Neuron (in vitro differentiated cells): Measurements from ENCODE around the gene OBSL1.

Source experiments
- H2AFZ ChIP-seq: one replicate; pipeline ENCODE4 v1.6.1; 2013; ENCODE audit warnings: low read depth, mild to moderate bottlenecking, inconsistent platforms, low read length, moderate library complexity
- H3K27me3 ChIP-seq: one replicate; pipeline ENCODE4 v1.6.1; 2013; ENCODE audit warnings: low read length; ENCODE audit not compliant: insufficient read depth
- H3K36me3 ChIP-seq: one replicate; pipeline ENCODE4 v1.6.1; 2013; ENCODE audit warnings: low read length; ENCODE audit not compliant: insufficient read depth
- H3K4me1 ChIP-seq: one replicate; pipeline ENCODE4 v1.6.1; 2013; ENCODE audit warnings: low read length; ENCODE audit not compliant: insufficient read depth
- H3K4me3 ChIP-seq: 2 replicates; pipeline ENCODE4 v1.5.1; 2013; ENCODE audit warnings: mild to moderate bottlenecking, low read length, moderate library complexity
- H3K9me3 ChIP-seq: one replicate; pipeline ENCODE4 v1.6.1; 2013; ENCODE audit warnings: low read length

The OBSL1 gene

DNA sequence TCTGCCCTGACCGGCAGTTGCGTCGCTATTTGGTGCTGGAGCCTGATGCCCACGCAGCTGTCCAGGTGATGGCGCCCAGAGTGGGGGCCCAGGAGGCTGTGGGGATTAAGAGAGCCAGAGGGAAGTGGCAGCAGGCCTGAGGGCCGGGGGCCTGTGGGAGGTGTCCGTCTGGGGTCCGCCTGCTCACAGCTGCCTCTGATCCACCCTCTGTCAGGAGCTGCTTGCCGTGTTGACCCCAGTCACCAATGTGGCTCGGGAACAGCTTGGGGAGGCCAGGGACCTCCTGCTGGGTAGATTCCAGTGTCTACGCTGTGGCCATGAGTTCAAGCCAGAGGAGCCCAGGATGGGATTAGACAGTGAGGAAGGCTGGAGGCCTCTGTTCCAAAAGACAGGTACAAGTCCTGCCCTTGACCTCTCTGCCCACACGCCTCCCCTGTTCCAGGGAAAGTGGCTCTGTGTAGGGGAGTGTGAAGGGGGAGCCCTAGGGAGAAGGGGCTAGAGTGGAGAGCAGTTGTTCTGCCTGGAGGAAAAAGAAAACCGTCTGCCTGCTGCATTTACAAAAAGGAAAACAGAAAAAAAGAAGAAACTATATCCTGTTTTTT lies 37.9 kb upstream of the OBSL1 start:
- Histone ChIP-seq H3K27me3 (no peaks in the 10 kb centered on the region), H3K9me3 (no peaks in the 10 kb centered on the region), H3K36me3 (peaks cover 46% of the 10 kb centered on the region), H3K4me3 (no peak overlapping the region), H2AFZ (no peak overlapping the region), H3K4me1 (no peaks in the 10 kb centered on the region)

- H3K4me1 ChIP-seq: no peaks in the 10 kb centered on the region
- no peaks in the 10 kb centered on the region for H3K9me3 ChIP-seq
- H3K27me3 ChIP-seq: no peaks in the 10 kb centered on the region
- H3K4me3 ChIP-seq: no peak overlapping the region
- peaks cover 45% of the 10 kb centered on the region for H3K36me3 ChIP-seq
- no peak overlapping the region for H2AFZ ChIP-seq
These were observed 37.1 kb upstream of the OBSL1 start for GRCh38 chr2:219608399-219608964.

DNA sequence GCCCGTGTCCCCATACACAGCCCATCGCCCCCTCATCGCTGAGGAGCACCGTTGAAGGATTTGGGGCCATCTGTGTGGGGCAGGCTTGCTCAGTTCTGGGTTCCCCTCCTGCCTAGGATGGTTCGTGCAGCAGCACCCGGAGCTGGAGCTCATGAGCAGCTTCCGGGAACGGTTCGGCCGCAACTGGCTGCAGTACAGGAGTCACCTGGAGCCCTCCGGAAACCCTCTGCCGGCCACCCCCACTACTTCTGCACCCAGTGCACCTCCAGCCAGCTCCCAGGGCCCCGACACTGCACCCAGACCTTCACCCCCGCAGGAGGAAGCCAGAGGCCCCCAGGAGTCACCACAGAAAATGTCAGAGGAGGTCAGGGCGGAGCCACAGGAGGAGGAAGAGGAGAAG lies 36.6 kb upstream of the OBSL1 start:
- Histone ChIP-seq H2AFZ (no peak overlapping the region), H3K4me1 (no peaks in the 10 kb centered on the region), H3K4me3 (no peak overlapping the region), H3K9me3 (no peaks in the 10 kb centered on the region), H3K27me3 (no peaks in the 10 kb centered on the region), H3K36me3 (peaks cover 45% of the 10 kb centered on the region)

GRCh38 chr2:219605607-219605954 lies 34.2 kb upstream of the OBSL1 start:
- H3K9me3 ChIP-seq: no peaks in the 10 kb centered on the region
- H3K27me3 ChIP-seq: no peaks in the 10 kb centered on the region
- peaks cover 56% of the 10 kb centered on the region for H3K36me3 ChIP-seq
- no peak overlapping the region for H3K4me3 ChIP-seq
- no peaks in the 10 kb centered on the region for H3K4me1 ChIP-seq
- H2AFZ ChIP-seq: no peak overlapping the region

DNA sequence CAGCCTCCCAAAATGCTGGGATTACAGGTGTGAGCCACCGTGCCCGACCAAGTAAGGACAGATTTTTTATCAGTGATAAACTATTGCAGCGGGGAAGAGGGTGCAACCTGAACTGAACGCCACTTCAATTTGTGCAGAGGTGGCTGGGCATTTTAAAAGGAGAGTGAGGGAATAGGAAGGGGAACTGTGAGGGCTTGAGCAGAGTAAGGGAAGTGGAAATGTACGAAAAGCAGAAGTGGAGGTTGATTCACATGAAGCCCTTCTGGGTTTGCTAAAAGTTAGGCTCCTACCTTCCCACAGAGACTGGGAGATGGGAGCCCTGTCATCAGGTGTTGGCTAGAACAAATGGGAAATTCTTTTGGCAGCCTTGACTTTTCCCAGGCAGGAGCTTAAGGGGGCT lies 32.4 kb upstream of the OBSL1 start:
- Histone ChIP-seq H3K36me3 (peaks cover 49% of the 10 kb centered on the region), H2AFZ (no peak overlapping the region), H3K4me1 (no peaks in the 10 kb centered on the region), H3K4me3 (no peak overlapping the region), H3K27me3 (no peaks in the 10 kb centered on the region), H3K9me3 (no peaks in the 10 kb centered on the region)

GRCh38 chr2:219598308-219599078 lies 27.2 kb upstream of the OBSL1 start:
- no peaks in the 10 kb centered on the region for H3K9me3 ChIP-seq
- peaks cover 17% of the 10 kb centered on the region for H3K4me1 ChIP-seq
- peak overlapping the region; percentile 81 for H3K4me3 ChIP-seq
- H3K27me3 ChIP-seq: no peaks in the 10 kb centered on the region
- peak overlapping the region; percentile 86 for H2AFZ ChIP-seq
- peaks cover 14% of the 10 kb centered on the region for H3K36me3 ChIP-seq

- peaks cover 17% of the 10 kb centered on the region for H3K4me1 ChIP-seq
- no peaks in the 10 kb centered on the region for H3K27me3 ChIP-seq
These were observed 26.4 kb upstream of the OBSL1 start, which contains the start of gene STK11IP for GRCh38 chr2:219597552-219598307. Gene STK11IP, plus strand, starts transcription at chr2:219597857. Its CDS starts 263 bp downstream, at chr2:219598120.

DNA sequence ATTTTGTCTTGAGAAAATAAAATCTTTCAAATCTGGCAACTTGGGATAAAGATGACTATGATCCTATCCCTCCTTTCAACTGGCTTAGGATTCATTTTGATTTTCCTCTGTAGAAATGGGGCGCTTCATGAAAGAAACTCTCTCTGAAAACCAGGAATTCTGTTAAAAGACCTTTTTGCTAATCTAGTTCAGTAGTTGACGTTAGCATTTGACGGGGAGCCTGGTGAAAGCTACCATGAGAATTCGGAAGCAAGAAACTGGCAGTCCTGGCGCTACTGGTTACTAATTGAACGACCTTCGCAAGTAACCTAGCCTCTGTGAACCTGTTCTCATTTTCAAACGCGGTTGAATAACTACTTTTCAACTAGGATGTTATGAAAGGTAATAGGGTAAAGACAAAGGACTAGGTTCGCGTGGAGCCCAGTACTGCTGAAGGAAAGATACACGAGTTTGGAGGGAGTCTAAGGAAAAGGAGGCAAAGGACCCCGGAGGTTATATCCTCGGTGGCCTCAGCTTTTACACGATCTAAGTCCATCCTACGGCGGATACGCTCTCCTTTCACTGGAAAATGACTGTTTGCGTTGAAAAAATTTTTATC lies 25.7 kb upstream of the OBSL1 start:
- peaks cover 6% of the 10 kb centered on the region for H3K36me3 ChIP-seq
- H3K4me1 ChIP-seq: peaks cover 17% of the 10 kb centered on the region
- no peaks in the 10 kb centered on the region for H3K27me3 ChIP-seq
- peak overlapping the region; percentile 81 for H3K4me3 ChIP-seq
- peak overlapping the region; percentile 86 for H2AFZ ChIP-seq
- H3K9me3 ChIP-seq: no peaks in the 10 kb centered on the region

More at GRCh38 chr2:219597552-219598307, 26.4 kb upstream of the OBSL1 start, which contains the start of gene STK11IP:
- Histone ChIP-seq H3K4me3 (peak within 1 kb of the TSS; percentile 81), H2AFZ (peak within 1 kb of the TSS; percentile 86), H3K36me3 (peaks cover 13% of the 10 kb centered on the region), H3K9me3 (no peaks in the 10 kb centered on the region)

GRCh38 chr2:219595256-219595655 lies 23.9 kb upstream of the OBSL1 start:
- H2AFZ ChIP-seq: no peak overlapping the region
- no peak overlapping the region for H3K4me3 ChIP-seq
- H3K27me3 ChIP-seq: no peaks in the 10 kb centered on the region
- H3K9me3 ChIP-seq: no peaks in the 10 kb centered on the region
- H3K4me1 ChIP-seq: peaks cover 17% of the 10 kb centered on the region
- no peaks in the 10 kb centered on the region for H3K36me3 ChIP-seq

DNA sequence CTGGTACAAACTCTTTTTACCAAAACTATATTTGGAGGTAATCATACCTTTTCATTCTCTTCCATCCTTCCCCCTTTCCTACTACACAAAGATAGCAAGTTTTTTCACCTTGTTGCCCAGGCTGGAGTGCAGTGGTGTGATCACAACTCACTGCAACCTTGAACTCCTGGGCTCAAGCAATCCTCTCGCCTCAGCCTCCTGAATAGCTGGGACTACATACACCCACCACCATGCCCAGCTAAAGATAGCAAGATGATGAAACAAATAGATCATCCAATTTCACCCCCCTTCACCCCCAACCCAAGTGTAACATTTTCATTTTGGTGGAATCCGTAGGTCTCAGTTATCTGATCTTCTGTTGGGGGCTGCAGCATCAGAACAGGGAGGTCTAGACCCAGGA lies 21.8 kb upstream of the OBSL1 start:
- Histone ChIP-seq H3K36me3 (no peaks in the 10 kb centered on the region), H3K4me1 (peaks cover 14% of the 10 kb centered on the region), H3K9me3 (no peaks in the 10 kb centered on the region), H2AFZ (no peak overlapping the region), H3K4me3 (no peak overlapping the region), H3K27me3 (no peaks in the 10 kb centered on the region)

- no peaks in the 10 kb centered on the region for H3K27me3 ChIP-seq
- H3K36me3 ChIP-seq: no peaks in the 10 kb centered on the region
- peaks cover 14% of the 10 kb centered on the region for H3K4me1 ChIP-seq
- H2AFZ ChIP-seq: no peak overlapping the region
- H3K9me3 ChIP-seq: no peaks in the 10 kb centered on the region
- H3K4me3 ChIP-seq: no peak overlapping the region
These were observed 21.4 kb upstream of the OBSL1 start for GRCh38 chr2:219592736-219593135.

GRCh38 chr2:219591091-219591490 lies 19.8 kb upstream of the OBSL1 start:
- H3K27me3 ChIP-seq: peaks cover 6% of the 10 kb centered on the region
- H2AFZ ChIP-seq: no peak overlapping the region
- no peaks in the 10 kb centered on the region for H3K9me3 ChIP-seq
- H3K4me1 ChIP-seq: peaks cover 6% of the 10 kb centered on the region
- H3K4me3 ChIP-seq: no peak overlapping the region
- H3K36me3 ChIP-seq: no peaks in the 10 kb centered on the region
